GM20000 (cell line): ENCODE results near the gene SLC39A11.

Experiments
- DNase-seq: peaks from one replicate; pipeline ENCODE4 v3.0.0; 2012; ENCODE audit warnings: low spot score
- CTCF ChIP-seq: IDR thresholded peaks from 2 replicates; pipeline ENCODE4 v1.5.1; 2012; ENCODE audit warnings: mild to moderate bottlenecking, control low read depth; ENCODE audit errors: extremely low read depth, missing control alignments

SLC39A11 gene

GRCh38 chr17:72950242-72950931 is 142.1 kb downstream of the SLC39A11 start:
- DNase-seq, result no peak

DNA sequence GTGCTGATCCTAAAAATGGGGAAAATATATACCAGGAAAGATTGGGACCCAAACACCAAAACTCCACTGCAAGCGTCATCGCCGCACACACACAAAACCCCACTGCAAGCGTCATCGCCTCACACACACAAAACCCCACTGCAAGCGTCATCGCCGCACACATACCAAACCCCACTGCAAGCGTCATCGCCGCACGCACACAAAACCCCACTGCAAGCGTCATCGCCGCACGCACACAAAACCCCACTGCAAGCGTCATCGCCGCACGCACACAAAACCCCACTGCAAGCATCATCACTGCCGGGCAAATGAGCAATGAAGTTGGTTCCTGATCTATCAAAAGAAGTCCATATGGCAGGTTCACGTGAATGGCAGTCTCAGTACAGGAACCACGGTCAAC is 144.4 kb downstream of the SLC39A11 start:
- no peak for DNase-seq

More at GRCh38 chr17:72950242-72950931, 142.1 kb downstream of the SLC39A11 start:
- no peak for TF ChIP-seq CTCF

DNA sequence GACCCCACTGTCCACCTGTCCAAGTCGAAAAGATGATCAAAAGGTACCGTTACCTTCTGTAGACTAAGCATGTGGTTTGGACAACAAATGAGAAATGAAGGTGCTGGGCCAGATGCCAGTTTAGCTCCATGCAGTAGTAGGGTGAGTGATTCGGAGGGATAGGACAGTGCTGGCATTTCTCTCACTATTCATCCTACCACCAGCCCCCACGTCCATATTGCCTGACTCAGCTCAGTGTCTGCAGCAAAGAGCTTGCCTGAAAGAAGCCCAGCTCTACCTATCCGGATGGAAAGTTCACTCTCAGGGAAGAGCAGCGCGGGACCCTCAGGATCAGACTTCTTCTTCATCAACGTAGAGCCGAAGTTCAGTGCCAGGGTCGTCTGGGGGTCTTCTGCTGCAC is 145.0 kb downstream of the SLC39A11 start:
- no peak for TF ChIP-seq CTCF
- no peak for DNase-seq

More for the DNA sequence above, 144.4 kb downstream of the SLC39A11 start:
- TF ChIP-seq CTCF, result no peak

DNA sequence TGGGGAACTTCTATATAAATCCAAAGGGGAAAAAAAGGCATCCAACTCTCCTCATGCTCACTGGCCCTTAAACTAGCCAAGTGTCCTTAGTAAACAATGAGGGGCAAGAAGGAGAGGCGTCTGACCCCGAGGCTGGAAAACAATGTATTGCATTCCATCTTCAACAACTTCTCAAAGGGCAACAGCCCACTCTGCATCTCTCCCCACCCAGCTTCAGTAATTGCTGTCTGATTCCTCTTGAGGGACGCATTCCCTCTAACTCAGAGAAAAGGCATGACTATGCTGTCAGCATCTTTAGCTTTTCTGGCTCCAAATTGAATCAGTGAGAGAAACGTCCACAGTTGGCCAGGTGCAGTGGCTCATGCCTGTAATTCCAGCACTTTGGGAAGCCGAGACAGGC is 145.8 kb downstream of the SLC39A11 start:
- no peak for DNase-seq
- no peak for TF ChIP-seq CTCF

- TF ChIP-seq CTCF, result no peak
- no peak for DNase-seq
Observed at GRCh38 chr17:72946156-72946555, 146.3 kb downstream of the SLC39A11 start.

DNA sequence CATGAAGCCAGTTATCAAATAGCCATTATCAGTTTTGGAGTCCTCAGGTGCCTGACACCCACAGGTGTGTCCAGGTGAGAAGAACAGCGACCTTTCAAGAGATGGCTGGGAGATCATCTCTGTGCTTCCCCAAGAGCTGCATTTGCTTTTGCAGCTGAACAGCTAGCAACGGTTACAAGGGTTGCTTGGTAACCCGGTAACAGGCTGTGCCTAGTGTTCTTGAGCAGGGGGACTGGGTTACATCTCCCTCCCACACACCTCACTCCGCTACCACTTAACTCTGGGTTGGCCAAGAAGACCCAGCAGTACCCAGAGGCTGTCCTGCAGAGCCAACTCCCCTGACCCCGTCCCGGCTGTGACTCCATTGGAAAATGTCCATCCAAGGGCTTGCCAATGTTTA is 147.0 kb downstream of the SLC39A11 start:
- TF ChIP-seq CTCF, result no peak

DNA sequence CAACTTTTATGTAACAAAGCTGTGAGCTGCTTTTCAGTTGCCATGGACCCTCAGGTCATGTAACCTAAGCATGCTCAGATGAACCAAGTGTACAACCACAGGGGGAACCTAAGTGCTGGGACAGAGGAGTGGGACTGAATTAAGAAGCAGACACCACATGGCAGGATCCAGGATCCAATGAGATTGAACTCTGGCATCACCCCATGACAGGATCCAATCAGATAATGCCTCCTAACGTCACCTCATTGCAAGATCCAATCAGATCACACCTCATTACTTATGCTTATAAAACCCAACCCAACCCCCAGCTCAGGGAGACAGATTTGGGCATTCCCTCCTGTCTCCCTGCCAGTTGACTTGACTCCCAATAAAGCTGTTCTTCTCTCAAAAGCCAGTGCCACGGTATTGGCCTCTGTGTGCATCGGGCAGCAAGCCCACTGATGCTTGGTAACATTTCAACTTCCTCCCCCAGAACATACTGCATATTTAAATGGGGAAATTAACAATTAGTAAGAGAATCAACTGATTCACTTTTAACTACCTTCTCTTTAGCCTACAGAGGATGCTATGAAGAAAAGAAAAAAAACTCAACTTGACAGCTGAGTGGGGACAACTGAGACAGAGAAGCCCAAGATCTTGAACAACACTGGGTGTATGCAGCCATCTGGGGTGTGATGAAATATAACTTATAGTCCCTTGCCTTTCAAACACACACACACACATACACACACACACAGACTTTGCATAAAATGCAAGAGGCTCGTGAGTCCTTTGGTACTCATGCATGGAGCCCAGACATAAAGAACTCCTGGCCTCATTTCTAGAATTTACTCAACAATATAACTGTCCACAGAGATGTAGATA is 148.4 kb downstream of the SLC39A11 start:
- no peak for TF ChIP-seq CTCF
- no peak for DNase-seq

More for the DNA sequence above, 147.0 kb downstream of the SLC39A11 start:
- DNase-seq, result no peak
